ENCODE results near the gene MACROD2. TPM values are rescaled to one million over a fixed set of nuclear protein-coding genes. Genes with fewer than 3 reads are reported as not detected.

MACROD2 gene
- total RNA-seq, 1 donor from 2014 or later, result not detected

- H3K4me3 Mint-ChIP-seq, result no peak overlapping the region
- no peak overlapping the region for H3K27ac Mint-ChIP-seq
- no peak for DNase-seq (ENCODE audit: low spot score)
- H3K27me3 Mint-ChIP-seq (ENCODE audit: insufficient read depth), result no peaks in the 10 kb centered on the region
- no peaks in the 10 kb centered on the region for H3K36me3 Mint-ChIP-seq (ENCODE audit: low read depth)
- H3K9me3 Mint-ChIP-seq, result peaks cover 9% of the 10 kb centered on the region
- intact Hi-C loops (cut with micrococcal nuclease), result no loop called here
- no peaks in the 10 kb centered on the region for H3K4me1 Mint-ChIP-seq (ENCODE audit: low read depth)
Observed at GRCh38 chr20:14643146-14643545, 647.8 kb downstream of the MACROD2 start.

DNA sequence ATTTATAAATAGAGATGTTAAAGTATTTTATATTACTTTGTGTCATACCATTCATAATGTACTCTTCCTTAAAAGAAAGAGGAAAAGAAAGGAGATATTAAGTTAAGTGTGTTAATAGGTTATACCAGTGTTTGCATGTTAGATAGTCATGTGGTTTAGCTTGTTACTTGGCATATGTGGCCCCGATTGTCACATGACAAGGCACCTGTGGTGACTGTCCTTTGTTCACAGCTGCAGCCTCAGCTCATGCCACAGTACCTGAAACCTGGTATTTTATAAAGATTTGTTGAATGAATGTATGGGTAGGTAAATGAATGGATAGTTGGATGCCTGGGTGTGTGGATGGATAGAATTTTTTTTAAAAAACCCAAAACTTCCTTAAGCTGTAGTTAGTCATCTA lies 648.2 kb downstream of the MACROD2 start:
- H3K4me3 Mint-ChIP-seq, result no peak overlapping the region
- no peak for DNase-seq (ENCODE audit: low spot score)
- H3K27ac Mint-ChIP-seq, result no peak overlapping the region
- no peaks in the 10 kb centered on the region for H3K4me1 Mint-ChIP-seq (ENCODE audit: low read depth)
- no peaks in the 10 kb centered on the region for H3K27me3 Mint-ChIP-seq (ENCODE audit: insufficient read depth)
- H3K36me3 Mint-ChIP-seq (ENCODE audit: low read depth), result no peaks in the 10 kb centered on the region
- peaks cover 9% of the 10 kb centered on the region for H3K9me3 Mint-ChIP-seq
- intact Hi-C loops (cut with micrococcal nuclease), result no loop called here

DNA sequence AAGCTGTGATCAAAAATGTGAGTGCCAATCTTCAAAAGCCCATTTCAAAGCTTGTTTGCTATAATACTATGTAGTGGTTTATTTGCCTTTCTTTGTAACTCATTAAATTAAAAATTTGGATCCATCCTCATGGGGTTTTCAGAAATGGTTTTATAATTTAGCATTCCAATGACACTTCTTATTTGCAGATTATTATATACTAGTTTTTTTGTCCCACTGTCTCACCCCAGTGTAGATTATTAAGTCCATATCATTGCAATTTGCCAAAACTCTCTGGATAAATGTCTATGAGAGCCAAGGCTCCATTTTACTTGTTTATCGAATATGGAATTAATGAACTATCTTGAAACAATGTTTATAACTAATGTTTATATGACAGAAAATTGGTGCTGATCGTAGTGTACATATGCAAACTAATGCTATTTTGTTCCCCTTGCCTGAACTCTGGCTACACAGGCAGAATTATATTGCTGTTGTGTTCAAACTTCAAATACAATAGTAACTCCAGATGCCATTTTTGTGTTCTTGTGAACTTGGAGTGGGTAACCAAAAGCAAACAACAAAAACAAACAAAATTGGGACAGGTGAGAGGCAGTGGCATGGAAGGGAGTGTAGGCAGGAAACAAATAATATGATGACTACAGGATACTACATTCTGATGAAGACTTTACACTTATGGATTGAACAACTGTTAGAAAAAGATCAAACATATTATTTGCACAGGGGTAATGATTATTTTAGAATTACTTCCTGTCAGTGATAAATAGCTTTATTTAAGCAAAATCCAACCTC lies 649.2 kb downstream of the MACROD2 start:
- Mint-ChIP-seq H3K4me3 (no peak overlapping the region), H3K4me1 (ENCODE audit: low read depth) (no peaks in the 10 kb centered on the region), H3K9me3 (peaks cover 6% of the 10 kb centered on the region), H3K36me3 (ENCODE audit: low read depth) (no peaks in the 10 kb centered on the region), H3K27me3 (ENCODE audit: insufficient read depth) (no peaks in the 10 kb centered on the region), H3K27ac (no peak overlapping the region)
- intact Hi-C loops (cut with micrococcal nuclease), result no loop called here
- no peak for DNase-seq (ENCODE audit: low spot score)

GRCh38 chr20:14647016-14647415 lies 651.7 kb downstream of the MACROD2 start:
- DNase-seq (ENCODE audit: low spot score), result no peak
- Mint-ChIP-seq H3K9me3 (no peaks in the 10 kb centered on the region), H3K27me3 (ENCODE audit: insufficient read depth) (no peaks in the 10 kb centered on the region), H3K36me3 (ENCODE audit: low read depth) (no peaks in the 10 kb centered on the region), H3K27ac (no peak overlapping the region), H3K4me1 (ENCODE audit: low read depth) (no peaks in the 10 kb centered on the region), H3K4me3 (no peak overlapping the region)
- intact Hi-C loops (cut with micrococcal nuclease), result no loop called here

DNA sequence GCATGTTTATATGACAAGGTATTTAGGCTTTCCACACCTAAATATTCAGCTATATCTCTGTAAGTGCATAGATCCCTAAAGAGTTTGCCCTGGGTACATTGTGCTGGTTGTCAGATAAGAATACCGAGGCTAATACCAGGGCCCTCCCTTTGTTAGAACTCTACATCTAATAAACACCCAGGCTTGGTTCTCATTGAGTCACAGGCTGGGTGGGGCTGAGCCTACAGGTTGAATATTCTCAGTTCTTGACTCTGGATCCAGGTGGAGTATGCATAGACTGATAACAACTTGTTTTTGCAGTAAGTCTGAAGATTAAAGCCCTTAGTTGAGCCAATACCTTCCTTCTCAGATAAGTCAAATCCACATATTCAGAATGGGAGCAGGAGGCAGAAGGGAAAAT lies 654.3 kb downstream of the MACROD2 start:
- intact Hi-C loops (cut with micrococcal nuclease), result no loop called here
- Mint-ChIP-seq H3K4me3 (no peak overlapping the region), H3K27ac (no peak overlapping the region), H3K4me1 (ENCODE audit: low read depth) (no peaks in the 10 kb centered on the region), H3K9me3 (no peaks in the 10 kb centered on the region), H3K27me3 (ENCODE audit: insufficient read depth) (no peaks in the 10 kb centered on the region), H3K36me3 (ENCODE audit: low read depth) (no peaks in the 10 kb centered on the region)
- no peak for DNase-seq (ENCODE audit: low spot score)

GRCh38 chr20:14657266-14658005 lies 662.1 kb downstream of the MACROD2 start:
- H3K4me1 Mint-ChIP-seq (ENCODE audit: low read depth), result no peaks in the 10 kb centered on the region
- no peaks in the 10 kb centered on the region for H3K27me3 Mint-ChIP-seq (ENCODE audit: insufficient read depth)
- intact Hi-C loops (cut with micrococcal nuclease), result no loop called here

DNA sequence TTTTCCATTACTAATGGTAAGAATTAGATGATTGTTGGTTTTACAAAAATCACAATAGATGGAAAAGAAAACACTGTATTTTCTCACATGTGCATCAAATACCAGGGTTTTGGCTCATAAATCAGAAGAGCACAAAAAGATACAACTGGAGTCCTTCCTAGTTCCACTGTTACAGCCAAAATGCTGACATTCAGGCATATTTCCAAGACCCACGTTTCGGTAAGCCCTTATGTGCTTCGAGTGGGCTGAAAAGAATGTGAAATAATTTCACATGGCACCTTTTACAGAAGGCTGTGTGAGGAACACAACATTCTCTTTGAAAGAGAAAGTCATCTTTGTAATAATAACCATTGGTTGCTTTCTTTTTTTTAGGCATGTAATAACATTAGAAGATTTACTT lies 668.8 kb downstream of the MACROD2 start:
- Mint-ChIP-seq H3K36me3 (ENCODE audit: low read depth) (no peaks in the 10 kb centered on the region), H3K27ac (no peak overlapping the region), H3K4me3 (no peak overlapping the region), H3K9me3 (peaks cover 4% of the 10 kb centered on the region), H3K4me1 (ENCODE audit: low read depth) (no peaks in the 10 kb centered on the region), H3K27me3 (ENCODE audit: insufficient read depth) (no peaks in the 10 kb centered on the region)
- DNase-seq (ENCODE audit: low spot score), result no peak
- intact Hi-C loops (cut with micrococcal nuclease), result no loop called here

More at GRCh38 chr20:14657266-14658005, 662.1 kb downstream of the MACROD2 start:
- no peaks in the 10 kb centered on the region for H3K36me3 Mint-ChIP-seq (ENCODE audit: low read depth)
- DNase-seq (ENCODE audit: low spot score), result no peak
- H3K27ac Mint-ChIP-seq, result no peak overlapping the region
- peaks cover 4% of the 10 kb centered on the region for H3K9me3 Mint-ChIP-seq
- H3K4me3 Mint-ChIP-seq, result no peak overlapping the region

- intact Hi-C loops (cut with micrococcal nuclease), result no loop called here
- no peak overlapping the region for H3K4me3 Mint-ChIP-seq
- no peaks in the 10 kb centered on the region for H3K27me3 Mint-ChIP-seq (ENCODE audit: insufficient read depth)
- H3K36me3 Mint-ChIP-seq (ENCODE audit: low read depth), result no peaks in the 10 kb centered on the region
- H3K4me1 Mint-ChIP-seq (ENCODE audit: low read depth), result no peaks in the 10 kb centered on the region
- H3K27ac Mint-ChIP-seq, result no peak overlapping the region
- no peak for DNase-seq (ENCODE audit: low spot score)
- peaks cover 7% of the 10 kb centered on the region for H3K9me3 Mint-ChIP-seq
Observed at GRCh38 chr20:14666696-14667095, 671.4 kb downstream of the MACROD2 start.

GRCh38 chr20:14667226-14667625 lies 671.9 kb downstream of the MACROD2 start:
- no peak overlapping the region for H3K27ac Mint-ChIP-seq

DNA sequence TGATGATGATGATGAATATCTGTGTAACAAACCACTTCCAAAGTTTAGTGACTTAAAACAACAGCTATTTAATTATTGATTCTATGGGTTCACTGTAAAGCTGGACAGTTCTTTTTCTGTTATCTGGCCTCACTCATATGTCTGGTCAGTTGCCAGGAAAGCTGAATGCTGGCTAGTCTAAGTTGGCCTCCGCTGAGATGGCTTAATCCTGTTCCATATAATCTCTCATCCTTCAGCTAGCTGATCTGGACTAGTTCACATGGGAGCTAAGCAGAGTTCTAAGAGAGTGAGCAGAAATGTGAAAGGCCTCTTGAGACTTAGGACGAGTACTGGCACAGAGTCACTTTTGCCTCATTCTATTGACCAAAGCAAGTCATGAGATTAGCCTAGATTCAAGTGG lies 676.8 kb downstream of the MACROD2 start:
- Mint-ChIP-seq H3K9me3 (peaks cover 7% of the 10 kb centered on the region), H3K4me3 (no peak overlapping the region), H3K4me1 (ENCODE audit: low read depth) (no peaks in the 10 kb centered on the region), H3K27ac (no peak overlapping the region), H3K36me3 (ENCODE audit: low read depth) (no peaks in the 10 kb centered on the region), H3K27me3 (ENCODE audit: insufficient read depth) (no peaks in the 10 kb centered on the region)
- no peak for DNase-seq (ENCODE audit: low spot score)
- intact Hi-C loops (cut with micrococcal nuclease), result no loop called here

More at GRCh38 chr20:14667226-14667625, 671.9 kb downstream of the MACROD2 start:
- intact Hi-C loops (cut with micrococcal nuclease), result no loop called here
- Mint-ChIP-seq H3K4me1 (ENCODE audit: low read depth) (no peaks in the 10 kb centered on the region), H3K9me3 (peaks cover 7% of the 10 kb centered on the region), H3K27me3 (ENCODE audit: insufficient read depth) (no peaks in the 10 kb centered on the region), H3K36me3 (ENCODE audit: low read depth) (no peaks in the 10 kb centered on the region), H3K4me3 (no peak overlapping the region)
- DNase-seq (ENCODE audit: low spot score), result no peak

DNA sequence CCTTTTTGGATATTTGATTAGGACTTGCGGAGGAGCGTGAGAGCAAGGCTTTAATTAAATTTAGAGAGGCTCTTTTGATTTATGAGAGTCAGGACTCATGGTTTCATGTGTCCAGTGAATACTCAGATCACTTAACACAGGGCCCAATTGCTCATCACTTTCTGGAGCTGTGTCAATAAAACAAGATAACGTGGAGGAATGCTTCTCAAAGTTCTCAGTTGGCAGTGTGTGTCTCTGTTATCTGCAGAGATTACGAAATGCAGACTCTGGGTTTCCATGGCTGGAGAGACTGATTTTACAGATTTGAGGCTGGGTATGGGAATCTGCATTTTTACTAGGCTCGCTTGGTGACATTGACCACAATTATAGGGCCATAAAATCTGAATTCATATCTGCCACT lies 677.8 kb downstream of the MACROD2 start:
- no peaks in the 10 kb centered on the region for H3K4me1 Mint-ChIP-seq (ENCODE audit: low read depth)
- H3K36me3 Mint-ChIP-seq (ENCODE audit: low read depth), result no peaks in the 10 kb centered on the region

GRCh38 chr20:14677455-14677854 lies 682.1 kb downstream of the MACROD2 start:
- DNase-seq (ENCODE audit: low spot score), result no peak
- peaks cover 4% of the 10 kb centered on the region for H3K9me3 Mint-ChIP-seq
- no peaks in the 10 kb centered on the region for H3K36me3 Mint-ChIP-seq (ENCODE audit: low read depth)
- intact Hi-C loops (cut with micrococcal nuclease), result no loop called here
- H3K4me1 Mint-ChIP-seq (ENCODE audit: low read depth), result no peaks in the 10 kb centered on the region
- H3K4me3 Mint-ChIP-seq, result no peak overlapping the region
- no peak overlapping the region for H3K27ac Mint-ChIP-seq
- H3K27me3 Mint-ChIP-seq (ENCODE audit: insufficient read depth), result no peaks in the 10 kb centered on the region

More for the DNA sequence above, 677.8 kb downstream of the MACROD2 start:
- intact Hi-C loops (cut with micrococcal nuclease), result no loop called here
- H3K27me3 Mint-ChIP-seq (ENCODE audit: insufficient read depth), result no peaks in the 10 kb centered on the region
- H3K4me3 Mint-ChIP-seq, result no peak overlapping the region
- H3K27ac Mint-ChIP-seq, result no peak overlapping the region
- DNase-seq (ENCODE audit: low spot score), result no peak
- H3K9me3 Mint-ChIP-seq, result peaks cover 7% of the 10 kb centered on the region

DNA sequence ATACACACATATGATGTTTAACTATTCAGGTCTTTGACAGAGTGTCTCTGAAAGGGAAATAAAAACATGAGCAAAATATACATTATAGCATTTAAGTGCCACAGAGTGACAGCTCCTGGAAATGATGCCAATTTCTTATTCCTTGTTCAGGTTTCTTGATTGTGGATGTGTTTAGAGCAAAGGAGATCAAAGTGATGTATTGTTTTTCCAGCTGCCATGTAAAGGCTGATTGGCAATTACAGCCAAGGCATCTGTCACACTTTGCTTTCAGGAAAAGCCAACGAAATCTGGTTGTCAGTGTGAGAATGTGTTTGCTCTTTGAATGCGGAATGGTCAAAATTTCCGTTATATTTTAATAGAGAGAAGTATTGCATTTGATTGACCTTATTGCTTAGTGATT lies 689.9 kb downstream of the MACROD2 start:
- intact Hi-C loops (cut with micrococcal nuclease), result no loop called here
- Mint-ChIP-seq H3K27ac (no peak overlapping the region), H3K9me3 (no peaks in the 10 kb centered on the region), H3K4me1 (ENCODE audit: low read depth) (no peaks in the 10 kb centered on the region), H3K27me3 (ENCODE audit: insufficient read depth) (no peaks in the 10 kb centered on the region), H3K4me3 (no peak overlapping the region), H3K36me3 (ENCODE audit: low read depth) (no peaks in the 10 kb centered on the region)
- DNase-seq (ENCODE audit: low spot score), result no peak
